Iris pigment epithelial cell (primary cell): ENCODE results near the gene SNAI3.

Source experiments
- DNase-seq: peaks from one replicate; pipeline ENCODE4 v3.0.0-alpha.2; 2011; ENCODE audit warnings: low read depth

SNAI3 gene

GRCh38 chr16:88634141-88634993 lies 51.9 kb downstream of the SNAI3 start:
- peak; percentile 71 for DNase-seq

GRCh38 chr16:88633684-88634140 lies 52.6 kb downstream of the SNAI3 start:
- DNase-seq: peak; percentile 42

GRCh38 chr16:88632587-88632930 lies 53.7 kb downstream of the SNAI3 start:
- DNase-seq: no peak

GRCh38 chr16:88631920-88632586 lies 54.3 kb downstream of the SNAI3 start:
- DNase-seq: no peak

- DNase-seq: no peak
Measured at GRCh38 chr16:88631384-88631783, 54.9 kb downstream of the SNAI3 start.

- no peak for DNase-seq
Measured at GRCh38 chr16:88630941-88631340, 55.4 kb downstream of the SNAI3 start.

GRCh38 chr16:88630433-88630832 lies 55.9 kb downstream of the SNAI3 start:
- no peak for DNase-seq

- DNase-seq: no peak
Measured at GRCh38 chr16:88629835-88630234, 56.5 kb downstream of the SNAI3 start.

GRCh38 chr16:88628512-88628974 lies 57.8 kb downstream of the SNAI3 start:
- DNase-seq: peak; percentile 21
